Measurements from ENCODE around the gene WSCD1.

The WSCD1 gene

GRCh38 chr17:6168296-6168695, 98.1 kb downstream of the WSCD1 start:
- no peak for ATAC-seq

GRCh38 chr17:6170349-6170748, 100.2 kb downstream of the WSCD1 start:
- no peak for TF ChIP-seq TOX (CRISPR knock-in tag; IDR thresholded peaks at IDR 0.05; ENCODE audit: borderline replicate concordance)
- TF ChIP-seq ZC3H10 (CRISPR knock-in tag; IDR thresholded peaks at IDR 0.05): no peak
- no peak for TF ChIP-seq PATZ1 (CRISPR knock-in tag; IDR thresholded peaks at IDR 0.05; ENCODE audit: borderline replicate concordance)
- no peak for TF ChIP-seq ZFP3 (CRISPR knock-in tag; IDR thresholded peaks at IDR 0.05)
- TF ChIP-seq ARNTL (CRISPR knock-in tag; IDR thresholded peaks at IDR 0.05; ENCODE audit: borderline replicate concordance, low read depth): no peak
- no peak for TF ChIP-seq GLIS3 (CRISPR knock-in tag; IDR thresholded peaks at IDR 0.05)
- TF ChIP-seq TCF4 (CRISPR knock-in tag; IDR thresholded peaks at IDR 0.05; ENCODE audit: borderline replicate concordance): no peak
- TF ChIP-seq CREB5 (CRISPR knock-in tag; IDR thresholded peaks at IDR 0.05; ENCODE audit: low read depth): no peak
- TF ChIP-seq CSDC2 (CRISPR knock-in tag; IDR thresholded peaks at IDR 0.05): no peak
- TF ChIP-seq BACH2 (CRISPR knock-in tag; IDR thresholded peaks at IDR 0.05; ENCODE audit: borderline replicate concordance): no peak
- no peak for TF ChIP-seq POU6F1 (CRISPR knock-in tag; IDR thresholded peaks at IDR 0.05; ENCODE audit: borderline replicate concordance, low read depth)
- ATAC-seq: no peak

More at GRCh38 chr17:6168296-6168695, 98.1 kb downstream of the WSCD1 start:
- TF ChIP-seq PPARA (CRISPR knock-in tag; IDR thresholded peaks at IDR 0.05; ENCODE audit: borderline replicate concordance) (no peak), ISL1 (CRISPR knock-in tag; IDR thresholded peaks at IDR 0.05) (no peak), TOX (CRISPR knock-in tag; IDR thresholded peaks at IDR 0.05; ENCODE audit: borderline replicate concordance) (no peak), PATZ1 (CRISPR knock-in tag; IDR thresholded peaks at IDR 0.05; ENCODE audit: borderline replicate concordance) (no peak), ZFP30 (CRISPR knock-in tag; IDR thresholded peaks at IDR 0.05) (no peak), ARNTL (CRISPR knock-in tag; IDR thresholded peaks at IDR 0.05; ENCODE audit: borderline replicate concordance, low read depth) (no peak), OSR1 (CRISPR knock-in tag; IDR thresholded peaks at IDR 0.05) (no peak), ZNF565 (CRISPR knock-in tag; conservative IDR thresholded peaks at IDR 0.05; ENCODE audit: low read depth) (no peak)

- ATAC-seq: no peak
- TF ChIP-seq ZFP30 (CRISPR knock-in tag; IDR thresholded peaks at IDR 0.05) (no peak), BACH2 (CRISPR knock-in tag; IDR thresholded peaks at IDR 0.05; ENCODE audit: borderline replicate concordance) (no peak), GLIS3 (CRISPR knock-in tag; IDR thresholded peaks at IDR 0.05) (no peak), CSRNP3 (CRISPR knock-in tag; IDR thresholded peaks at IDR 0.05) (no peak), ISL1 (CRISPR knock-in tag; IDR thresholded peaks at IDR 0.05) (no peak), TOX (CRISPR knock-in tag; IDR thresholded peaks at IDR 0.05; ENCODE audit: borderline replicate concordance) (no peak), OSR1 (CRISPR knock-in tag; IDR thresholded peaks at IDR 0.05) (no peak), PPARA (CRISPR knock-in tag; IDR thresholded peaks at IDR 0.05; ENCODE audit: borderline replicate concordance) (no peak), ZC3H10 (CRISPR knock-in tag; IDR thresholded peaks at IDR 0.05) (no peak), ZNF70 (CRISPR knock-in tag; IDR thresholded peaks at IDR 0.05) (no peak), RARB (CRISPR knock-in tag; IDR thresholded peaks at IDR 0.05) (no peak), PATZ1 (CRISPR knock-in tag; IDR thresholded peaks at IDR 0.05; ENCODE audit: borderline replicate concordance) (no peak), ESRRG (CRISPR knock-in tag; IDR thresholded peaks at IDR 0.05) (no peak), ARNTL (CRISPR knock-in tag; IDR thresholded peaks at IDR 0.05; ENCODE audit: borderline replicate concordance, low read depth) (no peak), ZFP3 (CRISPR knock-in tag; IDR thresholded peaks at IDR 0.05) (no peak), SNAI2 (CRISPR knock-in tag; IDR thresholded peaks at IDR 0.05) (no peak), CREB5 (CRISPR knock-in tag; IDR thresholded peaks at IDR 0.05; ENCODE audit: low read depth) (no peak), CSDC2 (CRISPR knock-in tag; IDR thresholded peaks at IDR 0.05) (no peak), ZNF565 (CRISPR knock-in tag; conservative IDR thresholded peaks at IDR 0.05; ENCODE audit: low read depth) (no peak), ZNF8 (CRISPR knock-in tag; IDR thresholded peaks at IDR 0.05) (no peak)
Measured at GRCh38 chr17:6172642-6173330, 102.6 kb downstream of the WSCD1 start.
